ENCODE data around the gene USP14.

USP14 gene

GRCh38 chr18:158128-159036, at the start of gene USP14 (continued):
- TF ChIP-seq, protein P1, sequence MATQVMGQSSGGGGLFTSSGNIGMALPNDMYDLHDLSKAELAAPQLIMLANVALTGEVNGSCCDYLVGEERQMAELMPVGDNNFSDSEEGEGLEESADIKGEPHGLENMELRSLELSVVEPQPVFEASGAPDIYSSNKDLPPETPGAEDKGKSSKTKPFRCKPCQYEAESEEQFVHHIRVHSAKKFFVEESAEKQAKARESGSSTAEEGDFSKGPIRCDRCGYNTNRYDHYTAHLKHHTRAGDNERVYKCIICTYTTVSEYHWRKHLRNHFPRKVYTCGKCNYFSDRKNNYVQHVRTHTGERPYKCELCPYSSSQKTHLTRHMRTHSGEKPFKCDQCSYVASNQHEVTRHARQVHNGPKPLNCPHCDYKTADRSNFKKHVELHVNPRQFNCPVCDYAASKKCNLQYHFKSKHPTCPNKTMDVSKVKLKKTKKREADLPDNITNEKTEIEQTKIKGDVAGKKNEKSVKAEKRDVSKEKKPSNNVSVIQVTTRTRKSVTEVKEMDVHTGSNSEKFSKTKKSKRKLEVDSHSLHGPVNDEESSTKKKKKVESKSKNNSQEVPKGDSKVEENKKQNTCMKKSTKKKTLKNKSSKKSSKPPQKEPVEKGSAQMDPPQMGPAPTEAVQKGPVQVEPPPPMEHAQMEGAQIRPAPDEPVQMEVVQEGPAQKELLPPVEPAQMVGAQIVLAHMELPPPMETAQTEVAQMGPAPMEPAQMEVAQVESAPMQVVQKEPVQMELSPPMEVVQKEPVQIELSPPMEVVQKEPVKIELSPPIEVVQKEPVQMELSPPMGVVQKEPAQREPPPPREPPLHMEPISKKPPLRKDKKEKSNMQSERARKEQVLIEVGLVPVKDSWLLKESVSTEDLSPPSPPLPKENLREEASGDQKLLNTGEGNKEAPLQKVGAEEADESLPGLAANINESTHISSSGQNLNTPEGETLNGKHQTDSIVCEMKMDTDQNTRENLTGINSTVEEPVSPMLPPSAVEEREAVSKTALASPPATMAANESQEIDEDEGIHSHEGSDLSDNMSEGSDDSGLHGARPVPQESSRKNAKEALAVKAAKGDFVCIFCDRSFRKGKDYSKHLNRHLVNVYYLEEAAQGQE (tag by site-specific recombination; IDR thresholded peaks at IDR 0.05), result no peak
- TF ChIP-seq FEZF1 (tag by site-specific recombination; IDR thresholded peaks at IDR 0.05) (no peak), ZNF302 (tag by site-specific recombination; IDR thresholded peaks at IDR 0.05; ENCODE audit: low read depth) (no peak), ZIC2 (tag by site-specific recombination; IDR thresholded peaks at IDR 0.05) (peak; percentile 64), ZNF335 (tag by site-specific recombination; conservative IDR thresholded peaks at IDR 0.05) (peak; percentile 70), ZNF629 (tag by site-specific recombination; IDR thresholded peaks at IDR 0.05) (peak; percentile 87), SALL2 (tag by site-specific recombination; IDR thresholded peaks at IDR 0.05; ENCODE audit: borderline replicate concordance) (no peak), ZXDB (tag by site-specific recombination; IDR thresholded peaks at IDR 0.05) (peak; percentile 83), ZNF639 (tag by site-specific recombination; IDR thresholded peaks at IDR 0.05) (no peak), ZFP41 (tag by site-specific recombination; IDR thresholded peaks at IDR 0.05; ENCODE audit: borderline replicate concordance) (no peak), ZNF560 (tag by site-specific recombination; IDR thresholded peaks at IDR 0.05; ENCODE audit: borderline replicate concordance) (no peak), BCL6B (tag by site-specific recombination; IDR thresholded peaks at IDR 0.05) (no peak), ZNF571 (tag by site-specific recombination; IDR thresholded peaks at IDR 0.05) (no peak), ZNF473 (tag by site-specific recombination; IDR thresholded peaks at IDR 0.05) (no peak), MEIS1 (CRISPR knock-in tag; IDR thresholded peaks at IDR 0.05; ENCODE audit: borderline replicate concordance) (no peak), ZNF660 (tag by site-specific recombination; IDR thresholded peaks at IDR 0.05) (peak; percentile 84), ZNF76 (tag by site-specific recombination; IDR thresholded peaks at IDR 0.05; ENCODE audit: borderline replicate concordance, low read depth) (peak; percentile 56; the same call in 1 of the 2 replicates), SP7 (tag by site-specific recombination; IDR thresholded peaks at IDR 0.05) (peak; percentile 32; the same call in 1 of the 2 replicates), EGR2 (tag by site-specific recombination; IDR thresholded peaks at IDR 0.05; ENCODE audit: low read depth) (no peak), GLIS1 (tag by site-specific recombination; IDR thresholded peaks at IDR 0.05) (peak; percentile 62), ZNF837 (tag by site-specific recombination; IDR thresholded peaks at IDR 0.05) (no peak), ZNF830 (tag by site-specific recombination; IDR thresholded peaks at IDR 0.05; ENCODE audit: low read depth) (no peak), ZNF610 (tag by site-specific recombination; IDR thresholded peaks at IDR 0.05; ENCODE audit: borderline replicate concordance) (no peak)
- TF ChIP-seq, protein P2, sequence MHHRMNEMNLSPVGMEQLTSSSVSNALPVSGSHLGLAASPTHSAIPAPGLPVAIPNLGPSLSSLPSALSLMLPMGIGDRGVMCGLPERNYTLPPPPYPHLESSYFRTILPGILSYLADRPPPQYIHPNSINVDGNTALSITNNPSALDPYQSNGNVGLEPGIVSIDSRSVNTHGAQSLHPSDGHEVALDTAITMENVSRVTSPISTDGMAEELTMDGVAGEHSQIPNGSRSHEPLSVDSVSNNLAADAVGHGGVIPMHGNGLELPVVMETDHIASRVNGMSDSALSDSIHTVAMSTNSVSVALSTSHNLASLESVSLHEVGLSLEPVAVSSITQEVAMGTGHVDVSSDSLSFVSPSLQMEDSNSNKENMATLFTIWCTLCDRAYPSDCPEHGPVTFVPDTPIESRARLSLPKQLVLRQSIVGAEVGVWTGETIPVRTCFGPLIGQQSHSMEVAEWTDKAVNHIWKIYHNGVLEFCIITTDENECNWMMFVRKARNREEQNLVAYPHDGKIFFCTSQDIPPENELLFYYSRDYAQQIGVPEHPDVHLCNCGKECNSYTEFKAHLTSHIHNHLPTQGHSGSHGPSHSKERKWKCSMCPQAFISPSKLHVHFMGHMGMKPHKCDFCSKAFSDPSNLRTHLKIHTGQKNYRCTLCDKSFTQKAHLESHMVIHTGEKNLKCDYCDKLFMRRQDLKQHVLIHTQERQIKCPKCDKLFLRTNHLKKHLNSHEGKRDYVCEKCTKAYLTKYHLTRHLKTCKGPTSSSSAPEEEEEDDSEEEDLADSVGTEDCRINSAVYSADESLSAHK (tag by site-specific recombination; IDR thresholded peaks at IDR 0.05), result no peak
- TF ChIP-seq, protein P3, sequence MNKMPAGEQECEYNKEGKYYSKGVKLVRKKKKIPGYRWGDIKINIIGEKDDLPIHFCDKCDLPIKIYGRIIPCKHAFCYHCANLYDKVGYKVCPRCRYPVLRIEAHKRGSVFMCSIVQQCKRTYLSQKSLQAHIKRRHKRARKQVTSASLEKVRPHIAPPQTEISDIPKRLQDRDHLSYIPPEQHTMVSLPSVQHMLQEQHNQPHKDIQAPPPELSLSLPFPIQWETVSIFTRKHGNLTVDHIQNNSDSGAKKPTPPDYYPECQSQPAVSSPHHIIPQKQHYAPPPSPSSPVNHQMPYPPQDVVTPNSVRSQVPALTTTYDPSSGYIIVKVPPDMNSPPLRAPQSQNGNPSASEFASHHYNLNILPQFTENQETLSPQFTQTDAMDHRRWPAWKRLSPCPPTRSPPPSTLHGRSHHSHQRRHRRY (tag by site-specific recombination; IDR thresholded peaks at IDR 0.05), result no peak
- TF ChIP-seq, protein P4, sequence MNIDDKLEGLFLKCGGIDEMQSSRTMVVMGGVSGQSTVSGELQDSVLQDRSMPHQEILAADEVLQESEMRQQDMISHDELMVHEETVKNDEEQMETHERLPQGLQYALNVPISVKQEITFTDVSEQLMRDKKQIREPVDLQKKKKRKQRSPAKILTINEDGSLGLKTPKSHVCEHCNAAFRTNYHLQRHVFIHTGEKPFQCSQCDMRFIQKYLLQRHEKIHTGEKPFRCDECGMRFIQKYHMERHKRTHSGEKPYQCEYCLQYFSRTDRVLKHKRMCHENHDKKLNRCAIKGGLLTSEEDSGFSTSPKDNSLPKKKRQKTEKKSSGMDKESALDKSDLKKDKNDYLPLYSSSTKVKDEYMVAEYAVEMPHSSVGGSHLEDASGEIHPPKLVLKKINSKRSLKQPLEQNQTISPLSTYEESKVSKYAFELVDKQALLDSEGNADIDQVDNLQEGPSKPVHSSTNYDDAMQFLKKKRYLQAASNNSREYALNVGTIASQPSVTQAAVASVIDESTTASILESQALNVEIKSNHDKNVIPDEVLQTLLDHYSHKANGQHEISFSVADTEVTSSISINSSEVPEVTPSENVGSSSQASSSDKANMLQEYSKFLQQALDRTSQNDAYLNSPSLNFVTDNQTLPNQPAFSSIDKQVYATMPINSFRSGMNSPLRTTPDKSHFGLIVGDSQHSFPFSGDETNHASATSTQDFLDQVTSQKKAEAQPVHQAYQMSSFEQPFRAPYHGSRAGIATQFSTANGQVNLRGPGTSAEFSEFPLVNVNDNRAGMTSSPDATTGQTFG (tag by site-specific recombination; IDR thresholded peaks at IDR 0.05; ENCODE audit: borderline replicate concordance), result no peak

Measured in HEK293 (cell line).